ENCODE data around the gene ZFYVE21. TPM values are rescaled to one million over a fixed set of nuclear protein-coding genes. Genes with fewer than 3 reads are reported as not detected.

The ZFYVE21 gene
- total RNA-seq, 1 experiment from 2014 or later = 49.7 TPM

DNA sequence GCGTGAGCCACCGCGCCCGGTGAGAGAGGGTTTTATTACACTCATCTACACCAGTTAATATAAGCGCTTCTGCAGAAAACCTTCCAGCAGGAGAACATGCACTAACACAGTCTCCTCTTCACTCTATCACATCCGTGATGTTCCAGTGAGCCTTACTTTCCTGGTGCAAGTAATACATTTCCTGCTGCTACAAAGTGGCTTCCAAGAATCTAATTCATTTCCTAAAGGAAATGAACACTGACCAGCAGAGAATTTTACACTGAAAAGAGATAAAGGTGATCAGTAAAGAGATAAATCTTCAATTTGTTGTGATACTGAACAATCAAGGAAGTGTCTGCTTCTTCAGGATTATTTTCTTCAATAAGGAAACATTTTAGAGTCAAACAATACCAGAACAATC is 39.5 kb downstream of the ZFYVE21 start:
- Histone ChIP-seq H2BK20ac (ENCODE audit: low read depth, low read length, poor library complexity, severe bottlenecking) (no peak overlapping the region), H3K4me1 (ENCODE audit: insufficient read depth, low read length) (no peaks in the 10 kb centered on the region), H3K18ac (ENCODE audit: insufficient read length, low read depth, low read length) (no peak overlapping the region), H3K4me2 (ENCODE audit: insufficient read depth, insufficient read length, low read length) (no peak overlapping the region), H3K9ac (ENCODE audit: extremely low read depth, insufficient read length, low read length) (no peak overlapping the region), H3K27me3 (ENCODE audit: insufficient read depth, low read length) (no peaks in the 10 kb centered on the region), H3K9me3 (ENCODE audit: control insufficient read depth, low read depth, low read length) (no peaks in the 10 kb centered on the region), H3T11ph (ENCODE audit: low read length) (no peak overlapping the region), H4K8ac (replicated peaks; ENCODE audit: insufficient read length, low read depth, low read length) (no peak overlapping the region), H2AFZ (ENCODE audit: low read length) (no peak overlapping the region), H4K5ac (ENCODE audit: insufficient read length, low read depth, low read length) (no peak overlapping the region), H3K79me1 (ENCODE audit: insufficient read depth, low read depth, low read length, poor library complexity, severe bottlenecking) (no peaks in the 10 kb centered on the region), H4K20me1 (ENCODE audit: control insufficient read depth, insufficient read depth, insufficient read length) (no peaks in the 10 kb centered on the region), H3K56ac (ENCODE audit: insufficient read length, low read depth, low read length) (no peak overlapping the region), H3K23me2 (ENCODE audit: insufficient read length, low read depth, low read length, poor library complexity, severe bottlenecking) (no peaks in the 10 kb centered on the region), H2BK120ac (ENCODE audit: low read depth, low read length, poor library complexity, severe bottlenecking) (no peak overlapping the region), H2AK5ac (ENCODE audit: insufficient read length, low read length) (no peak overlapping the region), H4K91ac (ENCODE audit: insufficient read length, low read depth, low read length) (no peak overlapping the region), H2BK15ac (ENCODE audit: low read depth, low read length) (no peak overlapping the region), H3K14ac (ENCODE audit: insufficient read depth, low read length) (no peak overlapping the region), H3K27ac (ENCODE audit: insufficient read length, low read depth, low read length) (no peak overlapping the region), H3K23ac (ENCODE audit: insufficient read length, low read depth, low read length) (no peak overlapping the region), H2BK12ac (ENCODE audit: insufficient read length, low read depth, low read length) (no peak overlapping the region), H2BK5ac (ENCODE audit: insufficient read length, low read length) (no peak overlapping the region), H3K79me2 (ENCODE audit: insufficient read depth, low read length) (no peaks in the 10 kb centered on the region), H3K4ac (ENCODE audit: low read depth, low read length) (no peak overlapping the region)
- Mint-ChIP-seq H3K36me3 (ENCODE audit: insufficient read depth in 1 of 3, low read depth in 3 of 3) (no peaks in the 10 kb centered on the region), H3K27me3 (ENCODE audit: low read depth) (no peaks in the 10 kb centered on the region), H3K4me3 (no peak overlapping the region), H3K27ac (no peak overlapping the region), H3K9me3 (no peaks in the 10 kb centered on the region), H3K4me1 (peaks cover 4% of the 10 kb centered on the region in 2 experiments; a peak in 1 of 4 replicates)
- no CpG with 5 or more reads among the region's 6 CpGs for WGBS (ENCODE audit: extremely low coverage, insufficient read length, low lambda C conversion rate)
- TF ChIP-seq, protein P1, sequence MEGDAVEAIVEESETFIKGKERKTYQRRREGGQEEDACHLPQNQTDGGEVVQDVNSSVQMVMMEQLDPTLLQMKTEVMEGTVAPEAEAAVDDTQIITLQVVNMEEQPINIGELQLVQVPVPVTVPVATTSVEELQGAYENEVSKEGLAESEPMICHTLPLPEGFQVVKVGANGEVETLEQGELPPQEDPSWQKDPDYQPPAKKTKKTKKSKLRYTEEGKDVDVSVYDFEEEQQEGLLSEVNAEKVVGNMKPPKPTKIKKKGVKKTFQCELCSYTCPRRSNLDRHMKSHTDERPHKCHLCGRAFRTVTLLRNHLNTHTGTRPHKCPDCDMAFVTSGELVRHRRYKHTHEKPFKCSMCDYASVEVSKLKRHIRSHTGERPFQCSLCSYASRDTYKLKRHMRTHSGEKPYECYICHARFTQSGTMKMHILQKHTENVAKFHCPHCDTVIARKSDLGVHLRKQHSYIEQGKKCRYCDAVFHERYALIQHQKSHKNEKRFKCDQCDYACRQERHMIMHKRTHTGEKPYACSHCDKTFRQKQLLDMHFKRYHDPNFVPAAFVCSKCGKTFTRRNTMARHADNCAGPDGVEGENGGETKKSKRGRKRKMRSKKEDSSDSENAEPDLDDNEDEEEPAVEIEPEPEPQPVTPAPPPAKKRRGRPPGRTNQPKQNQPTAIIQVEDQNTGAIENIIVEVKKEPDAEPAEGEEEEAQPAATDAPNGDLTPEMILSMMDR (conservative IDR thresholded peaks at IDR 0.05) = no peak
- DNase-seq = no peak
